SU-DHL-6 (cell line): ENCODE results near the gene ARHGAP44.

Experiments used
- CTCF ChIP-seq: fragments of 200-600 bp; sonication (generic); IDR thresholded peaks from one replicate; pipeline ENCODE4 v1.5.1; 2017; ENCODE audit warnings: antibody characterized with exemption, mild to moderate bottlenecking, low read length, moderate library complexity; ENCODE audit not compliant: insufficient read depth, poor library complexity, severe bottlenecking
- EZH2phosphoT487 ChIP-seq: fragments of 200-600 bp; sonication (generic), shearing (Covaris generic); conservative IDR thresholded peaks from 2 replicates; pipeline ENCODE4 v1.6.1; 2018; ENCODE audit warnings: mild to moderate bottlenecking, antibody characterized with exemption, low read length, moderate library complexity, mixed read lengths

DNA sequence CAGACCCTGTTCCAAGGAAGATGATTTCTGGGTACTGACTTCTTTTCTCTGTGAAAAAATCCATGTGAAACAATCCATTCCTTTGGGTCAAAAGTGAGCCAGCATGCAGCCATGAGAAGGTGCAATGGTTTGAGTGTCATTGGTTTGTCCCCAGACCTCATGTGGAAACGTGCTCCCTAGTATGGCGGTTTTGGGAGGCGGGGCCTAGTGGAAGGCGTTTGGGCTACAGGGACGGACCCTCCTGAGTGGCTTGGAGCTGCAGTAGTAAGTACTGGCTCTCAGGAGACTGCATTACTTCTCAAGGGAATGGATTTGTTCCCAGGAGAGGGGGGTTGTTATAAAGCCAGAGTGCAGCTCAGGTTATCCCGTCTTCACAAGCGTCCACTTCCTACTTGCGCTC is 209.2 kb downstream of the ARHGAP44 start:
- TF ChIP-seq EZH2phosphoT487 (no peak), CTCF (no peak)
